ENCODE measurements around the gene SND1.

DNA sequence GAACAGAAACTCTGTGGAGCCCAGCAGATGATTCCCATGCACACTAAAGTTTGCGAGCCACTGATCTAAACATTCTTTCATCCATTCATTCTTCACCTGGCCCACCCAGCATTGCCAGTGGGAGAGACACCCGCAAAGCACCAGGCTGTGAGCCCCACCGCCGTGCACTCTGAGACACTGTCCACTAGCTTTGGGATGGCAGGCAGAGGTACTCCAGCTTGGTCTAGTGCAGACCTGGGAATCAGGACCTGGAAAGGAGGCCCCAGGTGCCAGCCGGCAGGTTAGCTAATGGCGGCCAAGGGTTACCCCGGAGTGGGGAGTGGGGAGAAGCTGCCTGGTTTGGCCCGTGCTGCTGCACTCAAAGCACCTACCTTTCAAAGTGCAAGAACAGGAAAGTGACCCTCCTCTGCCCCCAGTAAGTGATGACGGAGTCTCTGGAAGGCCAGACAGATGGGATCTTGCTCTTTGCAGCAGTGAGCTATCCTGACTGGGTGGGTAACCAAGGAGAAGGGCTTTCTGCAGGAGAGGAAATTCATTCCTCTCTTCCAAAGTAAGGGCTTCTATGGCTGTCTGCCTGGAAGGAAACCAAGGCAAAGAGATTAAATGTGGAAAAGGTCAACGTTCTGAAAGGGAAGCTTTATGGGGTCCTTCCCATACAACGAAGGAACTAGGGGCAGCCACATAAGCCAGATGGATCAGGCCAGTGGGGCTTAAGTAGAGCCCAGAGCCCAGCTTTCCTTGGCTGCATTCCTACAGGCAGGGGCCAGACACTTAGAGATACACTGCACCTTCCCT lies 453.4 kb downstream of the SND1 start:
- TF ChIP-seq TAF1 (conservative IDR thresholded peaks at IDR 0.05) (no peak), RAD21 (IDR thresholded peaks at IDR 0.05) (no peak), SP1 (IDR thresholded peaks at IDR 0.05) (no peak), RXRA (IDR thresholded peaks at IDR 0.05) (no peak), FOXA2 (IDR thresholded peaks at IDR 0.05) (no peak), EGR1 (IDR thresholded peaks at IDR 0.05; ENCODE audit: low read depth in 2 of 2) (no peak), YY1 (IDR thresholded peaks at IDR 0.05) (no peak), GABPA (IDR thresholded peaks at IDR 0.05 in 1 of 2, conservative IDR thresholded peaks at IDR 0.05 in 1 of 2) (no peak)
- TF ChIP-seq, protein P1, sequence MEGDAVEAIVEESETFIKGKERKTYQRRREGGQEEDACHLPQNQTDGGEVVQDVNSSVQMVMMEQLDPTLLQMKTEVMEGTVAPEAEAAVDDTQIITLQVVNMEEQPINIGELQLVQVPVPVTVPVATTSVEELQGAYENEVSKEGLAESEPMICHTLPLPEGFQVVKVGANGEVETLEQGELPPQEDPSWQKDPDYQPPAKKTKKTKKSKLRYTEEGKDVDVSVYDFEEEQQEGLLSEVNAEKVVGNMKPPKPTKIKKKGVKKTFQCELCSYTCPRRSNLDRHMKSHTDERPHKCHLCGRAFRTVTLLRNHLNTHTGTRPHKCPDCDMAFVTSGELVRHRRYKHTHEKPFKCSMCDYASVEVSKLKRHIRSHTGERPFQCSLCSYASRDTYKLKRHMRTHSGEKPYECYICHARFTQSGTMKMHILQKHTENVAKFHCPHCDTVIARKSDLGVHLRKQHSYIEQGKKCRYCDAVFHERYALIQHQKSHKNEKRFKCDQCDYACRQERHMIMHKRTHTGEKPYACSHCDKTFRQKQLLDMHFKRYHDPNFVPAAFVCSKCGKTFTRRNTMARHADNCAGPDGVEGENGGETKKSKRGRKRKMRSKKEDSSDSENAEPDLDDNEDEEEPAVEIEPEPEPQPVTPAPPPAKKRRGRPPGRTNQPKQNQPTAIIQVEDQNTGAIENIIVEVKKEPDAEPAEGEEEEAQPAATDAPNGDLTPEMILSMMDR (IDR thresholded peaks at IDR 0.05; ENCODE audit: low read depth, low read length, missing input control): no peak
- TF ChIP-seq, protein P2, sequence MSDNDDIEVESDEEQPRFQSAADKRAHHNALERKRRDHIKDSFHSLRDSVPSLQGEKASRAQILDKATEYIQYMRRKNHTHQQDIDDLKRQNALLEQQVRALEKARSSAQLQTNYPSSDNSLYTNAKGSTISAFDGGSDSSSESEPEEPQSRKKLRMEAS (IDR thresholded peaks at IDR 0.05): no peak
- TF ChIP-seq, protein P3, sequence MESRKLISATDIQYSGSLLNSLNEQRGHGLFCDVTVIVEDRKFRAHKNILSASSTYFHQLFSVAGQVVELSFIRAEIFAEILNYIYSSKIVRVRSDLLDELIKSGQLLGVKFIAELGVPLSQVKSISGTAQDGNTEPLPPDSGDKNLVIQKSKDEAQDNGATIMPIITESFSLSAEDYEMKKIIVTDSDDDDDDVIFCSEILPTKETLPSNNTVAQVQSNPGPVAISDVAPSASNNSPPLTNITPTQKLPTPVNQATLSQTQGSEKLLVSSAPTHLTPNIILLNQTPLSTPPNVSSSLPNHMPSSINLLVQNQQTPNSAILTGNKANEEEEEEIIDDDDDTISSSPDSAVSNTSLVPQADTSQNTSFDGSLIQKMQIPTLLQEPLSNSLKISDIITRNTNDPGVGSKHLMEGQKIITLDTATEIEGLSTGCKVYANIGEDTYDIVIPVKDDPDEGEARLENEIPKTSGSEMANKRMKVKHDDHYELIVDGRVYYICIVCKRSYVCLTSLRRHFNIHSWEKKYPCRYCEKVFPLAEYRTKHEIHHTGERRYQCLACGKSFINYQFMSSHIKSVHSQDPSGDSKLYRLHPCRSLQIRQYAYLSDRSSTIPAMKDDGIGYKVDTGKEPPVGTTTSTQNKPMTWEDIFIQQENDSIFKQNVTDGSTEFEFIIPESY (IDR thresholded peaks at IDR 0.05): no peak
- TF ChIP-seq, protein P4, sequence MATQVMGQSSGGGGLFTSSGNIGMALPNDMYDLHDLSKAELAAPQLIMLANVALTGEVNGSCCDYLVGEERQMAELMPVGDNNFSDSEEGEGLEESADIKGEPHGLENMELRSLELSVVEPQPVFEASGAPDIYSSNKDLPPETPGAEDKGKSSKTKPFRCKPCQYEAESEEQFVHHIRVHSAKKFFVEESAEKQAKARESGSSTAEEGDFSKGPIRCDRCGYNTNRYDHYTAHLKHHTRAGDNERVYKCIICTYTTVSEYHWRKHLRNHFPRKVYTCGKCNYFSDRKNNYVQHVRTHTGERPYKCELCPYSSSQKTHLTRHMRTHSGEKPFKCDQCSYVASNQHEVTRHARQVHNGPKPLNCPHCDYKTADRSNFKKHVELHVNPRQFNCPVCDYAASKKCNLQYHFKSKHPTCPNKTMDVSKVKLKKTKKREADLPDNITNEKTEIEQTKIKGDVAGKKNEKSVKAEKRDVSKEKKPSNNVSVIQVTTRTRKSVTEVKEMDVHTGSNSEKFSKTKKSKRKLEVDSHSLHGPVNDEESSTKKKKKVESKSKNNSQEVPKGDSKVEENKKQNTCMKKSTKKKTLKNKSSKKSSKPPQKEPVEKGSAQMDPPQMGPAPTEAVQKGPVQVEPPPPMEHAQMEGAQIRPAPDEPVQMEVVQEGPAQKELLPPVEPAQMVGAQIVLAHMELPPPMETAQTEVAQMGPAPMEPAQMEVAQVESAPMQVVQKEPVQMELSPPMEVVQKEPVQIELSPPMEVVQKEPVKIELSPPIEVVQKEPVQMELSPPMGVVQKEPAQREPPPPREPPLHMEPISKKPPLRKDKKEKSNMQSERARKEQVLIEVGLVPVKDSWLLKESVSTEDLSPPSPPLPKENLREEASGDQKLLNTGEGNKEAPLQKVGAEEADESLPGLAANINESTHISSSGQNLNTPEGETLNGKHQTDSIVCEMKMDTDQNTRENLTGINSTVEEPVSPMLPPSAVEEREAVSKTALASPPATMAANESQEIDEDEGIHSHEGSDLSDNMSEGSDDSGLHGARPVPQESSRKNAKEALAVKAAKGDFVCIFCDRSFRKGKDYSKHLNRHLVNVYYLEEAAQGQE (IDR thresholded peaks at IDR 0.05): no peak

All from liver (tissue), 3 donors.